Panc1 (cell line): Measurements from ENCODE around the gene CDK14. TPM values are rescaled to one million over a fixed set of nuclear protein-coding genes. Genes with fewer than 3 reads are reported as not detected.

ENCODE experiments used
- ATAC-seq: fragments of 200-7000 bp; cut with Tn5 transposase; 2 replicates; pipeline ENCODE4 v1.9.1; 2020; ENCODE audit warnings: mild to moderate bottlenecking, moderate library complexity
- BruUV-seq: library from RNA; stranded (reverse); fragments of 400-500 nt; replicated peaks from 2 replicates; lab custom pipeline; 2021; lab: Mats Ljungman, UMichigan
- CTCF ChIA-PET: fragments of 300-600 bp; sonication (Branson Sonifier 250); formaldehyde crosslinking; loops from one replicate; lab custom pipeline; 2022; ENCODE audit warnings: antibody characterized with exemption; lab: Charles Lee
- POLR2A ChIA-PET: fragments of 300-600 bp; sonication (Branson Sonifier 250); formaldehyde crosslinking; loops from one replicate; lab custom pipeline; 2022; ENCODE audit warnings: antibody characterized with exemption; lab: Charles Lee
- DNase-seq: peaks from one replicate; pipeline ENCODE4 v3.0.0-alpha.2; 2010; ENCODE audit warnings: low read depth, low spot score
- H3K27ac ChIP-seq: 2 replicates; pipeline ENCODE4 v1.5.1; 2011; ENCODE audit warnings: mild to moderate bottlenecking, low read length, inconsistent platforms
- H3K27me3 ChIP-seq: fragments of 200-500 bp; sonication (Bioruptor generic); 2 replicates; pipeline ENCODE4 v1.6.0; 2014; ENCODE audit warnings: low read length, inconsistent platforms; ENCODE audit not compliant: control insufficient read depth, insufficient read depth
- H3K36me3 ChIP-seq: fragments of 200-500 bp; sonication (Bioruptor generic); 2 replicates; pipeline ENCODE4 v1.5.1; 2014; ENCODE audit warnings: inconsistent platforms, mild to moderate bottlenecking, low read length, moderate library complexity; ENCODE audit not compliant: control insufficient read depth, insufficient read depth
- H3K4me1 ChIP-seq: 2 replicates; pipeline ENCODE4 v1.5.1; 2011; ENCODE audit warnings: inconsistent platforms, mild to moderate bottlenecking, low read length, moderate library complexity; ENCODE audit not compliant: control insufficient read depth, insufficient read depth
- H3K4me3 ChIP-seq, 2 experiments: 2 replicates each; pipeline ENCODE4 v1.5.1; 2011 to 2012; ENCODE audit warnings: low read depth in 2 of 2, low read length in 2 of 2, mild to moderate bottlenecking in 2 of 2, inconsistent platforms in 1 of 2, moderate library complexity in 1 of 2
- H3K9me3 ChIP-seq: fragments of 200-500 bp; sonication (Bioruptor generic); 2 replicates; pipeline ENCODE4 v1.5.1; 2014; ENCODE audit warnings: low read depth, mild to moderate bottlenecking, inconsistent platforms, low read length, moderate library complexity; ENCODE audit not compliant: control insufficient read depth, insufficient read depth
- POLR2AphosphoS5 ChIP-seq: IDR thresholded peaks from 2 replicates; pipeline ENCODE4 v1.6.1; 2012; ENCODE audit warnings: mild to moderate bottlenecking, low read depth, low read length, moderate library complexity
- SIN3A ChIP-seq: IDR thresholded peaks from 2 replicates; pipeline ENCODE4 v1.6.1; 2012; ENCODE audit warnings: low read depth, mild to moderate bottlenecking, low read length, moderate library complexity, borderline replicate concordance; ENCODE audit not compliant: insufficient read depth
- TCF7L2 ChIP-seq: IDR thresholded peaks from 2 replicates; pipeline ENCODE4 v1.6.1; 2011; ENCODE audit warnings: mild to moderate bottlenecking, low read depth, low read length, inconsistent platforms
- in situ Hi-C: cut with HindIII; loops from 2 replicates; pipeline ENCODE4 v1.10.0; 2016; ENCODE audit warnings: low sequenced_read_pairs, low pct_unique_long_range_greater_than_20kb
- intact Hi-C: fragments of 100-400 bp; cut with micrococcal nuclease; formaldehyde crosslinking; loops from one replicate; pipeline ENCODE4 v1.10.0; 2022; ENCODE audit not compliant: unreplicated experiment
- total RNA-seq: library from RNA; stranded (reverse); gene quantifications from one replicate; pipeline ENCODE4 v1.2.1, GENCODE V29; 2021; ENCODE audit not compliant: unreplicated experiment
- TF ChIP-seq, protein P1 (sequence below): fragments of 450-650 bp; IDR thresholded peaks from 2 replicates; pipeline ENCODE4 v1.5.1; 2017; ENCODE audit warnings: mild to moderate bottlenecking
- TF ChIP-seq, protein P2 (sequence below), 2 experiments: IDR thresholded peaks; 2 replicates each; pipeline ENCODE4 v1.6.1; 2011 to 2012; ENCODE audit warnings: low read depth in 2 of 2, control low read depth in 1 of 2, low read length in 1 of 2, mild to moderate bottlenecking in 1 of 2, moderate library complexity in 1 of 2; ENCODE audit not compliant: insufficient read depth in 1 of 2

Gene CDK14
- total RNA-seq, 1 experiment from 2014 or later, result 3.0 TPM

DNA sequence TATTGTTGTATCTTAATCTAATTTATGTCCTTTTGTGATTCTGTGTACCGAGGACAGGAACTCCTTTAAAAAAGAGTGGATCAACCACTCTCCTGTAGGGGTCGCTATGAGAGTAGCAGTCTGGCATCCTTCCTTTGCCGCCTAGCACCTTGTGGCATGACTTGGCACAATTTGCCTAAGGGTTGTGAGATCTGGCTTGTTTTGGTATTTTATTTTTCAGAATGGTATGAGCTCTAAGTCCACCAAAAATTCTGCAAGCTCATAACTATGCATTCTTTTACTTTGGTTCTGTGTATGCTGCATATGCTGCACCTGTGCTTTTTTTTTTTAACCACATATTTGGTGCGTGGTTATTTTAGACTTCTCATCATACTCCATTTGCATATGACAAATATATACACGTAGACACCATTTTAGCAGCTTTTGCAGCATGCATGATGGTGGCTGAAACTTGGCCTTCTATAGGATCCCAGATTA lies 112.8 kb downstream of the CDK14 start:
- POLR2A ChIA-PET, result no interaction called here
- in situ Hi-C loops, result no loop called here
- DNase-seq, result peak; percentile 22
- Histone ChIP-seq H3K4me3 (no peak overlapping the region), H3K4me1 (no peaks in the 10 kb centered on the region), H3K36me3 (no peaks in the 10 kb centered on the region), H3K27me3 (no peaks in the 10 kb centered on the region), H3K9me3 (no peaks in the 10 kb centered on the region), H3K27ac (no peak overlapping the region)
- intact Hi-C loops, result no loop called here
- CTCF ChIA-PET, result interaction anchor here (0.6 kb wide), 1 partner anchor 12 kb away, joined by 3 read pairs; no protein-coding TSS in a partner anchor
- no TSS peak for BruUV-seq
- ATAC-seq, result no peak
- TF ChIP-seq SIN3A, result no peak
- TF ChIP-seq, protein P1, sequence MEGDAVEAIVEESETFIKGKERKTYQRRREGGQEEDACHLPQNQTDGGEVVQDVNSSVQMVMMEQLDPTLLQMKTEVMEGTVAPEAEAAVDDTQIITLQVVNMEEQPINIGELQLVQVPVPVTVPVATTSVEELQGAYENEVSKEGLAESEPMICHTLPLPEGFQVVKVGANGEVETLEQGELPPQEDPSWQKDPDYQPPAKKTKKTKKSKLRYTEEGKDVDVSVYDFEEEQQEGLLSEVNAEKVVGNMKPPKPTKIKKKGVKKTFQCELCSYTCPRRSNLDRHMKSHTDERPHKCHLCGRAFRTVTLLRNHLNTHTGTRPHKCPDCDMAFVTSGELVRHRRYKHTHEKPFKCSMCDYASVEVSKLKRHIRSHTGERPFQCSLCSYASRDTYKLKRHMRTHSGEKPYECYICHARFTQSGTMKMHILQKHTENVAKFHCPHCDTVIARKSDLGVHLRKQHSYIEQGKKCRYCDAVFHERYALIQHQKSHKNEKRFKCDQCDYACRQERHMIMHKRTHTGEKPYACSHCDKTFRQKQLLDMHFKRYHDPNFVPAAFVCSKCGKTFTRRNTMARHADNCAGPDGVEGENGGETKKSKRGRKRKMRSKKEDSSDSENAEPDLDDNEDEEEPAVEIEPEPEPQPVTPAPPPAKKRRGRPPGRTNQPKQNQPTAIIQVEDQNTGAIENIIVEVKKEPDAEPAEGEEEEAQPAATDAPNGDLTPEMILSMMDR, result peak; percentile 67

DNA sequence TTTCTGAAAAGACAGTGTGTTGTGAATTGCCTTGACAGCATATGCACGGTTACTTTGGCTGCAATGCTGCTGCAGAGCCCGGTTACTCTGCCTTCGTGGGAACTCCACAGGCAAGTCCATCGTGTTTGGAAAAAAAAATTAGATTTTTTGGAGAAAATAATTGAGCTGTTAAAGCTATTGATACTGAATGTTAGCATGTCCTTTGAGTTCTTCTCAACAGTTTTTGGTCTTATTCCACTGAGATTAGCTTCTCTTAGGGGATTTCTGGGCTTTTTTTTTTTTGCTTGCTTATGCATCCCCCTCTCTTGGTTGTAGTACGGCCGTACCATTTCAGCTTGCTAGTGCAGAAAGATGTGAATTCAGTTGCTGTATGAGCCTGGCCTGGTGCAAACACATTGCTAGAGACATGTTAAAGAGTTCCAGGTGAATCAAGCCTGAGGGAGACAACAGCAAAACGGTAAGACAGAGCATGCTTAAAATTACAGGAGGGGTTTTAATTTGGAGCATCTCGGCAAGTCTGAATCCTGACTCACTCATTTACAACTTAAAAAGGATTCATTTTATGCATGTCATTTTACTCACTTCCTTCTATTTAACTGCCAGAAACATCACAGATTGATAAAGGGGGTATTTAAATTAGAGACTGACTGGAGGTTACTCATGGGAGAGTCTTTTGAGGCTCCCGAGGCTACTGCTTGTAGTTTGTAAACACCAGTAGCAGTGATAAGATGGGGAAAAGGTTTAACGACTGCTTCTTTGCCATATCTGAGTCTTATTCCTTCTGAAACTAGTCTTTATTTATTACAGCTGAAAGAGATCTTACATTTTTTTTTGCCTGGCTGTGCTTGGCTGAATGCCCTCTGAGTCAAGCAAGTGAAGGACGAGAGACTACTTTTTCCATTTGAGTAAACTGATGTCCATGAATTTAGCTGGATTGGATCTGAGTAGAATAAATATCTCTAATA lies 113.7 kb downstream of the CDK14 start:
- DNase-seq, result no peak
- ATAC-seq, result no peak
- CTCF ChIA-PET, result no interaction called here
- H3K4me3 ChIP-seq, result no peak overlapping the region
- H3K27ac ChIP-seq, result no peak overlapping the region
- intact Hi-C loops, result no loop called here
- H3K4me1 ChIP-seq, result no peaks in the 10 kb centered on the region
- no peaks in the 10 kb centered on the region for H3K36me3 ChIP-seq
- POLR2A ChIA-PET, result no interaction called here
- in situ Hi-C loops, result no loop called here
- TF ChIP-seq, protein P2, sequence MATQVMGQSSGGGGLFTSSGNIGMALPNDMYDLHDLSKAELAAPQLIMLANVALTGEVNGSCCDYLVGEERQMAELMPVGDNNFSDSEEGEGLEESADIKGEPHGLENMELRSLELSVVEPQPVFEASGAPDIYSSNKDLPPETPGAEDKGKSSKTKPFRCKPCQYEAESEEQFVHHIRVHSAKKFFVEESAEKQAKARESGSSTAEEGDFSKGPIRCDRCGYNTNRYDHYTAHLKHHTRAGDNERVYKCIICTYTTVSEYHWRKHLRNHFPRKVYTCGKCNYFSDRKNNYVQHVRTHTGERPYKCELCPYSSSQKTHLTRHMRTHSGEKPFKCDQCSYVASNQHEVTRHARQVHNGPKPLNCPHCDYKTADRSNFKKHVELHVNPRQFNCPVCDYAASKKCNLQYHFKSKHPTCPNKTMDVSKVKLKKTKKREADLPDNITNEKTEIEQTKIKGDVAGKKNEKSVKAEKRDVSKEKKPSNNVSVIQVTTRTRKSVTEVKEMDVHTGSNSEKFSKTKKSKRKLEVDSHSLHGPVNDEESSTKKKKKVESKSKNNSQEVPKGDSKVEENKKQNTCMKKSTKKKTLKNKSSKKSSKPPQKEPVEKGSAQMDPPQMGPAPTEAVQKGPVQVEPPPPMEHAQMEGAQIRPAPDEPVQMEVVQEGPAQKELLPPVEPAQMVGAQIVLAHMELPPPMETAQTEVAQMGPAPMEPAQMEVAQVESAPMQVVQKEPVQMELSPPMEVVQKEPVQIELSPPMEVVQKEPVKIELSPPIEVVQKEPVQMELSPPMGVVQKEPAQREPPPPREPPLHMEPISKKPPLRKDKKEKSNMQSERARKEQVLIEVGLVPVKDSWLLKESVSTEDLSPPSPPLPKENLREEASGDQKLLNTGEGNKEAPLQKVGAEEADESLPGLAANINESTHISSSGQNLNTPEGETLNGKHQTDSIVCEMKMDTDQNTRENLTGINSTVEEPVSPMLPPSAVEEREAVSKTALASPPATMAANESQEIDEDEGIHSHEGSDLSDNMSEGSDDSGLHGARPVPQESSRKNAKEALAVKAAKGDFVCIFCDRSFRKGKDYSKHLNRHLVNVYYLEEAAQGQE (IDR thresholded peaks at IDR 0.05; ENCODE audit: insufficient read depth in 1 of 2, low read depth in 2 of 2, low read length in 1 of 2), result no peak
- TF ChIP-seq, protein P1, result no peak
- TF ChIP-seq POLR2AphosphoS5 (no peak), SIN3A (no peak), TCF7L2 (no peak)
- BruUV-seq, result no TSS peak
- H3K27me3 ChIP-seq, result no peaks in the 10 kb centered on the region
- H3K9me3 ChIP-seq, result no peaks in the 10 kb centered on the region
